SU-DHL-6 (cell line): Measurements from ENCODE around the gene GRIK4.

Source experiments
- EZH2phosphoT487 ChIP-seq: fragments of 200-600 bp; sonication (generic), shearing (Covaris generic); conservative IDR thresholded peaks from 2 replicates; pipeline ENCODE4 v1.6.1; 2018; ENCODE audit warnings: mild to moderate bottlenecking, antibody characterized with exemption, low read length, moderate library complexity, mixed read lengths
- TF ChIP-seq, protein P1 (sequence below): fragments of 200-600 bp; sonication (generic); IDR thresholded peaks from one replicate; pipeline ENCODE4 v1.5.1; 2017; ENCODE audit warnings: antibody characterized with exemption, mild to moderate bottlenecking, low read length, moderate library complexity; ENCODE audit not compliant: insufficient read depth, poor library complexity, severe bottlenecking

DNA sequence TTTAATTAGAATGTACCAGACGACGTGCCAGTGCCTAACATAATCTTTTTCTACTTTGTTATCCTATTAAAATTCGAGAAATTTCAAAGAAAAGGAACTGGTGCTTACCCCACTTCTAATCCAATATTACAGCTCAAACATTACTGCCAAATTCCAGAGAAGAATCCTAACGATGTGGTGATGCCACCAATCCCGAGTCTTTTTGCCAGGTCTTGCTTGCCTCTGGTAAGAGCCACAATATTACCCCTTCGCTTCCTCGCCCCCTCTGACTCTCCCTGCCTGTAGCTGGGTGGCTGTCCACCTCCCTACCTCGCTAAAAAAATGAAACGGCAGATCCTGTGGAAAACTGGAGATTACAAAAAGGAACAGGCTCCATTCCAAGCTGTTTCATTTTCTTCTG, 462.9 kb downstream of the GRIK4 start:
- TF ChIP-seq, protein P1, sequence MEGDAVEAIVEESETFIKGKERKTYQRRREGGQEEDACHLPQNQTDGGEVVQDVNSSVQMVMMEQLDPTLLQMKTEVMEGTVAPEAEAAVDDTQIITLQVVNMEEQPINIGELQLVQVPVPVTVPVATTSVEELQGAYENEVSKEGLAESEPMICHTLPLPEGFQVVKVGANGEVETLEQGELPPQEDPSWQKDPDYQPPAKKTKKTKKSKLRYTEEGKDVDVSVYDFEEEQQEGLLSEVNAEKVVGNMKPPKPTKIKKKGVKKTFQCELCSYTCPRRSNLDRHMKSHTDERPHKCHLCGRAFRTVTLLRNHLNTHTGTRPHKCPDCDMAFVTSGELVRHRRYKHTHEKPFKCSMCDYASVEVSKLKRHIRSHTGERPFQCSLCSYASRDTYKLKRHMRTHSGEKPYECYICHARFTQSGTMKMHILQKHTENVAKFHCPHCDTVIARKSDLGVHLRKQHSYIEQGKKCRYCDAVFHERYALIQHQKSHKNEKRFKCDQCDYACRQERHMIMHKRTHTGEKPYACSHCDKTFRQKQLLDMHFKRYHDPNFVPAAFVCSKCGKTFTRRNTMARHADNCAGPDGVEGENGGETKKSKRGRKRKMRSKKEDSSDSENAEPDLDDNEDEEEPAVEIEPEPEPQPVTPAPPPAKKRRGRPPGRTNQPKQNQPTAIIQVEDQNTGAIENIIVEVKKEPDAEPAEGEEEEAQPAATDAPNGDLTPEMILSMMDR = no peak
- TF ChIP-seq EZH2phosphoT487 = no peak
